ENCODE measurements around the gene TIGD1. TPM values are rescaled to one million over a fixed set of nuclear protein-coding genes. Genes with fewer than 3 reads are reported as not detected.

The TIGD1 gene
- polyA plus RNA-seq, 1 donor (not counting 4 experiments of a cell fraction or from before 2014, with no cell fraction given): 2.3 TPM

GRCh38 chr2:232530626-232531260 lies 19.6 kb downstream of the TIGD1 start:
- DNase-seq (ENCODE audit: low read depth, low spot score) (no peak), FAIRE-seq (no peak)
- no peaks in the 10 kb centered on the region for H3K9me1 ChIP-seq (ENCODE audit: control insufficient read depth, extremely low read depth, insufficient read depth, low read length)
- no peaks in the 10 kb centered on the region for H3K36me3 ChIP-seq (ENCODE audit: control insufficient read depth in 2 of 2, extremely low read depth in 1 of 2, insufficient read depth in 2 of 2, low read length in 2 of 2)
- no peak overlapping the region for H3K4me2 ChIP-seq (ENCODE audit: control insufficient read depth, extremely low read depth, insufficient read depth, low read depth, low read length)
- no peaks in the 10 kb centered on the region for H3K27me3 ChIP-seq (ENCODE audit: control insufficient read depth, extremely low read depth, insufficient read depth, low read length)
- H3K79me2 ChIP-seq (ENCODE audit: control insufficient read depth, insufficient read depth, low read length): no peaks in the 10 kb centered on the region
- dilution Hi-C loops (cut with MboI; ENCODE audit: extremely low pct_ligation_motif_present, low sequenced_read_pairs): no loop called here
- no peak overlapping the region for H3K9ac ChIP-seq (ENCODE audit: control insufficient read depth, extremely low read depth, insufficient read depth, low read length)
- TF ChIP-seq CTCF (optimal IDR thresholded peaks at IDR 0.05 in 1 of 3, IDR thresholded peaks at IDR 0.05 in 1 of 3, conservative IDR thresholded peaks at IDR 0.05 in 1 of 3; ENCODE audit: extremely low read depth in 1 of 3, insufficient read depth in 2 of 3, low read length in 3 of 3) (no peak), EZH2 (IDR thresholded peaks at IDR 0.05; ENCODE audit: low read length) (no peak)
- H3K4me3 ChIP-seq (ENCODE audit: control insufficient read depth in 2 of 3, extremely low read depth in 1 of 3, insufficient read depth in 2 of 3, low read depth in 1 of 3, low read length in 3 of 3): no peak overlapping the region
- H3K27ac ChIP-seq (ENCODE audit: control insufficient read depth, insufficient read depth, low read length): no peak overlapping the region
- no peak overlapping the region for H2AFZ ChIP-seq (ENCODE audit: control insufficient read depth, low read length)
- H3K4me1 ChIP-seq (ENCODE audit: control insufficient read depth, extremely low read depth, insufficient read depth, low read length): no peaks in the 10 kb centered on the region
- H4K20me1 ChIP-seq (ENCODE audit: control insufficient read depth, extremely low read depth, insufficient read depth, low read length): no peaks in the 10 kb centered on the region
- H3K9me3 ChIP-seq (ENCODE audit: control insufficient read depth, low read depth, low read length): no peaks in the 10 kb centered on the region

- H3K79me2 ChIP-seq (ENCODE audit: control insufficient read depth, insufficient read depth, low read length): no peaks in the 10 kb centered on the region
- no peaks in the 10 kb centered on the region for H3K9me3 ChIP-seq (ENCODE audit: control insufficient read depth, low read depth, low read length)
- H3K4me2 ChIP-seq (ENCODE audit: control insufficient read depth, extremely low read depth, insufficient read depth, low read depth, low read length): no peak overlapping the region
- H3K4me1 ChIP-seq (ENCODE audit: control insufficient read depth, extremely low read depth, insufficient read depth, low read length): no peaks in the 10 kb centered on the region
- no peak overlapping the region for H2AFZ ChIP-seq (ENCODE audit: control insufficient read depth, low read length)
- peaks cover 2% of the 10 kb centered on the region for H3K27me3 ChIP-seq (ENCODE audit: control insufficient read depth, extremely low read depth, insufficient read depth, low read length)
- H3K9ac ChIP-seq (ENCODE audit: control insufficient read depth, extremely low read depth, insufficient read depth, low read length): no peak overlapping the region
- H4K20me1 ChIP-seq (ENCODE audit: control insufficient read depth, extremely low read depth, insufficient read depth, low read length): no peaks in the 10 kb centered on the region
- FAIRE-seq (no peak), DNase-seq (ENCODE audit: low read depth, low spot score) (no peak)
- H3K36me3 ChIP-seq (ENCODE audit: control insufficient read depth in 2 of 2, extremely low read depth in 1 of 2, insufficient read depth in 2 of 2, low read length in 2 of 2): no peaks in the 10 kb centered on the region
- H3K9me1 ChIP-seq (ENCODE audit: control insufficient read depth, extremely low read depth, insufficient read depth, low read length): no peaks in the 10 kb centered on the region
- dilution Hi-C loops (cut with MboI; ENCODE audit: extremely low pct_ligation_motif_present, low sequenced_read_pairs): no loop called here
- TF ChIP-seq CTCF (optimal IDR thresholded peaks at IDR 0.05 in 1 of 3, IDR thresholded peaks at IDR 0.05 in 1 of 3, conservative IDR thresholded peaks at IDR 0.05 in 1 of 3; ENCODE audit: extremely low read depth in 1 of 3, insufficient read depth in 2 of 3, low read length in 3 of 3) (no peak), EZH2 (IDR thresholded peaks at IDR 0.05; ENCODE audit: low read length) (no peak)
- H3K27ac ChIP-seq (ENCODE audit: control insufficient read depth, insufficient read depth, low read length): no peak overlapping the region
- no peak overlapping the region for H3K4me3 ChIP-seq (ENCODE audit: control insufficient read depth in 2 of 3, extremely low read depth in 1 of 3, insufficient read depth in 2 of 3, low read depth in 1 of 3, low read length in 3 of 3)
Observed at GRCh38 chr2:232529806-232530547, 20.4 kb downstream of the TIGD1 start.

Data from keratinocyte (primary cell).